Skeletal muscle tissue (tissue), 4 donors: Measurements from ENCODE around the gene GBP7. TPM values are rescaled to one million over a fixed set of nuclear protein-coding genes. Genes with fewer than 3 reads are reported as not detected.

ENCODE experiments used
- H3K27ac ChIP-seq: one replicate; pipeline ENCODE4 v1.7.0; 2013; ENCODE audit warnings: mild to moderate bottlenecking, low read depth, low read length, inconsistent platforms
- H3K27me3 ChIP-seq, 3 donors: one replicate each; pipeline ENCODE4 v1.7.0; 2013; ENCODE audit warnings: low read length in 3 of 3; ENCODE audit not compliant: control insufficient read depth in 3 of 3, insufficient read depth in 3 of 3
- H3K36me3 ChIP-seq, 3 donors: one replicate each; pipeline ENCODE4 v1.7.0; 2013; ENCODE audit warnings: low read length in 3 of 3; ENCODE audit not compliant: control insufficient read depth in 3 of 3, insufficient read depth in 3 of 3
- H3K4me1 ChIP-seq, 3 donors: one replicate each; pipeline ENCODE4 v1.7.0; 2013; ENCODE audit warnings: low read length in 3 of 3, mild to moderate bottlenecking in 3 of 3; ENCODE audit not compliant: control insufficient read depth in 3 of 3, insufficient read depth in 3 of 3
- H3K4me3 ChIP-seq, 3 donors: one replicate each; pipeline ENCODE4 v1.7.0; 2013; ENCODE audit warnings: low read length in 3 of 3
- H3K9ac ChIP-seq, 3 donors: one replicate each; pipeline ENCODE4 v1.7.0; 2013; ENCODE audit warnings: low read length in 3 of 3, mild to moderate bottlenecking in 3 of 3, moderate library complexity in 2 of 3, low read depth in 1 of 3
- H3K9me3 ChIP-seq, 3 donors: one replicate each; pipeline ENCODE4 v1.7.0; 2013; ENCODE audit warnings: low read length in 3 of 3; ENCODE audit not compliant: control insufficient read depth in 3 of 3
- total RNA-seq: library from RNA; depleted of rRNA; stranded (reverse); fragments of >200 nt; gene quantifications from one replicate; pipeline ENCODE4 v1.2.3, GENCODE V29; 2014
- donor health status: Osteomylitis.

GBP7 gene
- total RNA-seq, 1 donor from 2014 or later, result not detected

DNA sequence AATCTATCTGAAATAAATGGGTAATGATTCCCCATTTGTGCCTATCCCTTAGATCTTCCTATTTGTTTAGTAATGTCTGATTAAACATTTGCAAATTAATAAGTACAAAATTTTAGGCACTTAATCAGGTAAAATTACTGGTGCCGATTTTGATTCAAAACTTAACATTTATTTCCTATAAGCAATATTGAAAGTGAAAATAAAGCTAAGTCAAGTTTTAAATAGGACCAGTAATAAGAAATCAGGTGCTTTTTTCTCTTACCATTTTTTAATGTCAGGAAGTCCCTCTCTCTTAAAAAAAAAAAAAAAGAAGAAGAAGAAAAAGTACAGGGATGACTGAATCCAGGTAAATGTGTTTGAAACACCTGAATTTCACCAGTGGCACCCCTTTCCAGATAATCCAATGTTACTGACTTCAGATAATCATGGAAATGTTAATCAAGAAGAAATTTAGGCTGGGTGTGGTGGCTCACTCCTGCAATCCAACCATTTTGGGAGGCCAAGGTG is 23.8 kb upstream of the GBP7 start:
- Histone ChIP-seq H3K4me3 (peak overlapping the region in 2 of 3 donors; percentile 82 to 88), H3K4me1 (peaks cover 0 to 12% (median 0%) of the 10 kb centered on the region in 3 donors), H3K9ac (peak overlapping the region in 1 of 3 donors; percentile 57), H3K27me3 (no peaks in the 10 kb centered on the region), H3K9me3 (no peaks in the 10 kb centered on the region), H3K36me3 (no peaks in the 10 kb centered on the region), H3K27ac (peak overlapping the region; percentile 46)

DNA sequence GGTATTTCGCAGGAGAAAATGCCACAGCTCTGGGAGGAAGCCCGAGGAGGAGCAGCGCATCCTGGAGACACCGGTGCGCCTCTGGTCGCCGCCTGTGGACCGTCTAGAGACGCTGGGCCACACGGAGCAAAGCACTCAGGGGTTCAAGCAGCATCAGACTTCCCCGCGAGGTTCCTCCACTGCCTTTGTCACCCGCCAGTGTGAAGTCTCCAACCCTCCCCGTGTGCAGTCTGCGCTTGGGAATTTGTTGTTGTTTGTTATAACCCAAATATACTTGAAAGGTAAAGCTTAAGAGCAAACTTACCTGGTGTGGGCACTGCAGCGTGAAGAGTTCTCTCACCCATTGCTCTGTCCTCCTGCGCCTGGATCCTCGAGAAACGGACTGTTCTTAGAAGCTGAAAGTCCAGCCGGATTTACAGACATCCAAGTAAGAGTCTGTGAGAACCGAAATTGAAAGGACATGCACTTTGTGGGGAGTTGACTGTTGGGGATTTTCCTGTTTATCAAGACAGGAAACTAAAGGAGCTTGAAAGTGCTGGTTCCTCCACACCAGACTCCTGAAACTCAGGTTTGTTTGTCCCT is 22.8 kb upstream of the GBP7 start, which contains the start of gene GBP4:
GBP4 (minus strand) TSS at position 452 of the 582 bp plus-strand sequence; CDS start at position 344, 108 bp downstream.
- H3K27ac ChIP-seq, result peak within 1 kb of the TSS; percentile 46
- no peaks in the 10 kb centered on the region for H3K36me3 ChIP-seq
- peaks cover 0 to 12% (median 0%) of the 10 kb centered on the region in 3 donors for H3K4me1 ChIP-seq
- H3K9ac ChIP-seq, result peak within 1 kb of the TSS; percentile 57 to 66 (median 57)
- H3K4me3 ChIP-seq, result peak within 1 kb of the TSS; percentile 67 to 88 (median 82)
- H3K9me3 ChIP-seq, result no peaks in the 10 kb centered on the region
- H3K27me3 ChIP-seq, result no peaks in the 10 kb centered on the region

GRCh38 chr1:89198081-89198480 is 22.3 kb upstream of the GBP7 start:
- Histone ChIP-seq H3K9ac (peak overlapping the region; percentile 57 to 66 (median 57)), H3K9me3 (no peaks in the 10 kb centered on the region), H3K27me3 (no peaks in the 10 kb centered on the region), H3K27ac (peak overlapping the region; percentile 46), H3K4me1 (peaks cover 0 to 12% (median 0%) of the 10 kb centered on the region in 3 donors), H3K36me3 (peaks cover 0 to under 1% (median 0%) of the 10 kb centered on the region in 3 donors), H3K4me3 (peak overlapping the region; percentile 67 to 88 (median 82))

DNA sequence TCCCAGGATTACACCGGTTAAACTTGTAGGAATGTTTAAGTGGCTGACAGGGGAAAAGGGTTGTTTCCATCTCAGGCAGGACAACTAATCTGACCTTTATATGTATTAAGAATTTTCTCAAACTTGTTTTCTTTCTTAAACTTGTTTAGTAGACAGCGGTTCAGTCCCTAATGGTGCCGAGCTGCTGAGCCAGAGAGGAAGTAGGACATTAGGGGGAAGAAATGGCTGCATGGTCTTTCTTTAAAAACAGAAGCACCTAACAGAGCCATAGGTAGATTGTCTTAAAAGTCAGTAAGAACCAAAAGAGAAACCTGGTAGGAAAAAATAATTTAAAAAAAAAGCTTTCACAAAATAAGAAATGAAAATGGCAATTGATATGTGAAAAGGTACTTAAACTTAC is 19.7 kb upstream of the GBP7 start:
- no peak overlapping the region for H3K9ac ChIP-seq
- H3K4me1 ChIP-seq, result peaks cover 0 to 10% (median 0%) of the 10 kb centered on the region in 3 donors
- H3K27ac ChIP-seq, result no peak overlapping the region

DNA sequence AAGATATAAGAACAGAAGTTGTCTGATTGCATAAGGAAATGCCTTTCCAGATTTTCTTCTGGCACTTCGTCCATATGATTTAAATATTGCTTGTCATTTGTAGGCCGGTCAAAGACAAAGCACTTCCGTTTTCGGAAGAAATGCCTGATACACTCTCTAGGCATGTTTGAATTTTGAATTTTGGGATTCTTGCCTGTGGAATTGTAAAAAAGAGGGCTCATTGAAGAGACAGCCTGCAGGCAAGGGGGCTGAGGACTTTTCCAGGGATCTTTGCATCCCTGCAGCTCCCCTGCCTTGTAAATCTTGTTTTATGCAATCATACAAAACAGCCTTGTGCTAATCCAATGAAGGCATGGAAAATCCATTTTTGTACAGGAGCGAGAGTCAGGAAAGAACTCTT is 15.5 kb upstream of the GBP7 start:
- H3K36me3 ChIP-seq, result peaks cover 0 to 5% (median 3%) of the 10 kb centered on the region in 3 donors

More for the DNA sequence above, 19.7 kb upstream of the GBP7 start:
- no peaks in the 10 kb centered on the region for H3K27me3 ChIP-seq
- peaks cover 0 to 5% (median 2%) of the 10 kb centered on the region in 3 donors for H3K36me3 ChIP-seq
- no peaks in the 10 kb centered on the region for H3K9me3 ChIP-seq
- H3K4me3 ChIP-seq, result no peak overlapping the region

GRCh38 chr1:89190017-89190416 is 14.2 kb upstream of the GBP7 start:
- no peak overlapping the region for H3K9ac ChIP-seq
- H3K9me3 ChIP-seq, result no peaks in the 10 kb centered on the region
- no peak overlapping the region for H3K27ac ChIP-seq
- H3K36me3 ChIP-seq, result peaks cover 0 to 8% (median 5%) of the 10 kb centered on the region in 3 donors
- no peaks in the 10 kb centered on the region for H3K4me1 ChIP-seq
- no peaks in the 10 kb centered on the region for H3K27me3 ChIP-seq
- no peak overlapping the region for H3K4me3 ChIP-seq

More for the DNA sequence above, 15.5 kb upstream of the GBP7 start:
- Histone ChIP-seq H3K27me3 (no peaks in the 10 kb centered on the region), H3K27ac (no peak overlapping the region), H3K4me3 (no peak overlapping the region), H3K9me3 (no peaks in the 10 kb centered on the region), H3K9ac (no peak overlapping the region), H3K4me1 (no peaks in the 10 kb centered on the region)

- H3K27me3 ChIP-seq, result no peaks in the 10 kb centered on the region
- peaks cover 4 to 6% (median 4%) of the 10 kb centered on the region in 3 donors for H3K36me3 ChIP-seq
- H3K4me1 ChIP-seq, result no peaks in the 10 kb centered on the region
- peaks cover 0 to 2% (median 2%) of the 10 kb centered on the region in 3 donors for H3K9me3 ChIP-seq
- H3K4me3 ChIP-seq, result no peak overlapping the region
- H3K9ac ChIP-seq, result no peak overlapping the region
- H3K27ac ChIP-seq, result no peak overlapping the region
Observed at GRCh38 chr1:89179343-89179742, 3.5 kb upstream of the GBP7 start.

- Histone ChIP-seq H3K36me3 (peaks cover 0 to under 1% (median 0%) of the 10 kb centered on the region in 3 donors), H3K4me1 (no peaks in the 10 kb centered on the region), H3K27ac (no peak overlapping the region), H3K4me3 (no peak overlapping the region), H3K9me3 (no peaks in the 10 kb centered on the region), H3K27me3 (no peaks in the 10 kb centered on the region), H3K9ac (no peak overlapping the region)
Observed at GRCh38 chr1:89176971-89177370, 1.2 kb upstream of the GBP7 start.

- H3K27me3 ChIP-seq, result no peaks in the 10 kb centered on the region
- H3K4me3 ChIP-seq, result no peak overlapping the region
- H3K9ac ChIP-seq, result no peak overlapping the region
- H3K27ac ChIP-seq, result no peak overlapping the region
- no peaks in the 10 kb centered on the region for H3K4me1 ChIP-seq
- H3K36me3 ChIP-seq, result no peaks in the 10 kb centered on the region
- H3K9me3 ChIP-seq, result no peaks in the 10 kb centered on the region
Observed at GRCh38 chr1:89174491-89174890, 1.3 kb downstream of the GBP7 start.

GRCh38 chr1:89172468-89173143 is 3.2 kb downstream of the GBP7 start:
- Histone ChIP-seq H3K27me3 (no peaks in the 10 kb centered on the region), H3K4me1 (no peaks in the 10 kb centered on the region)

More at GRCh38 chr1:89172468-89173143, 3.2 kb downstream of the GBP7 start:
- no peaks in the 10 kb centered on the region for H3K36me3 ChIP-seq
- H3K9me3 ChIP-seq, result no peaks in the 10 kb centered on the region
- no peak overlapping the region for H3K27ac ChIP-seq
- H3K9ac ChIP-seq, result no peak overlapping the region
- no peak overlapping the region for H3K4me3 ChIP-seq
